H9 (cell line): ENCODE measurements around the gene USP35. TPM values are rescaled to one million over a fixed set of nuclear protein-coding genes. Genes with fewer than 3 reads are reported as not detected.
A peak's percentile ranks its signal among the peaks of the same experiment; 100 is the strongest.

Experiments
- DNase-seq: peaks from one replicate; pipeline ENCODE4 v3.0.0-alpha.2; 2017
- H2AFZ ChIP-seq: one replicate; pipeline ENCODE4 v1.6.1; 2013; ENCODE audit warnings: mild to moderate bottlenecking, low read length, control low read depth, moderate library complexity
- H2AK5ac ChIP-seq: 2 replicates; pipeline ENCODE4 v1.6.1; 2013; ENCODE audit warnings: low read length, control low read depth, mixed read lengths; ENCODE audit not compliant: insufficient read length
- H2BK120ac ChIP-seq: one replicate; pipeline ENCODE4 v1.6.1; 2013; ENCODE audit warnings: low read depth, mild to moderate bottlenecking, low read length, control low read depth, inconsistent platforms; ENCODE audit not compliant: poor library complexity, severe bottlenecking
- H2BK12ac ChIP-seq: 2 replicates; pipeline ENCODE4 v1.6.1; 2013; ENCODE audit warnings: low read length, control low read depth, mixed read lengths, low read depth; ENCODE audit not compliant: insufficient read length
- H2BK15ac ChIP-seq: 2 replicates; pipeline ENCODE4 v1.6.1; 2013; ENCODE audit warnings: low read depth, low read length, control low read depth
- H2BK20ac ChIP-seq: one replicate; pipeline ENCODE4 v1.6.1; 2013; ENCODE audit warnings: low read depth, mild to moderate bottlenecking, low read length, control low read depth, inconsistent platforms; ENCODE audit not compliant: poor library complexity, severe bottlenecking
- H2BK5ac ChIP-seq: 2 replicates; pipeline ENCODE4 v1.6.1; 2013; ENCODE audit warnings: low read length, control low read depth, mixed read lengths; ENCODE audit not compliant: insufficient read length
- H3K14ac ChIP-seq: 2 replicates; pipeline ENCODE4 v1.6.1; 2013; ENCODE audit warnings: low read length, control low read depth; ENCODE audit not compliant: insufficient read depth
- H3K18ac ChIP-seq: 2 replicates; pipeline ENCODE4 v1.6.1; 2013; ENCODE audit warnings: low read depth, mild to moderate bottlenecking, mixed read lengths, low read length, control low read depth; ENCODE audit not compliant: insufficient read length
- H3K23ac ChIP-seq: 2 replicates; pipeline ENCODE4 v1.6.1; 2013; ENCODE audit warnings: low read length, control low read depth, mixed read lengths, low read depth; ENCODE audit not compliant: insufficient read length
- H3K23me2 ChIP-seq: 2 replicates; pipeline ENCODE4 v1.6.1; 2013; ENCODE audit warnings: low read depth, mild to moderate bottlenecking, mixed read lengths, low read length, control low read depth; ENCODE audit not compliant: insufficient read length, poor library complexity, severe bottlenecking
- H3K27ac ChIP-seq: 2 replicates; pipeline ENCODE4 v1.5.1; 2013; ENCODE audit warnings: low read length, control low read depth, mixed read lengths, low read depth; ENCODE audit not compliant: insufficient read length
- H3K27me3 ChIP-seq: 2 replicates; pipeline ENCODE4 v1.6.1; 2013; ENCODE audit warnings: low read length, control low read depth, inconsistent platforms; ENCODE audit not compliant: insufficient read depth
- H3K4ac ChIP-seq: 2 replicates; pipeline ENCODE4 v1.6.1; 2013; ENCODE audit warnings: low read depth, mild to moderate bottlenecking, control low read depth, inconsistent platforms, low read length, moderate library complexity
- H3K4me1 ChIP-seq: 2 replicates; pipeline ENCODE4 v1.6.1; 2013; ENCODE audit warnings: low read length, control low read depth, inconsistent platforms; ENCODE audit not compliant: insufficient read depth
- H3K4me2 ChIP-seq: 2 replicates; pipeline ENCODE4 v1.6.1; 2013; ENCODE audit warnings: low read length, control low read depth, mixed read lengths; ENCODE audit not compliant: insufficient read length, insufficient read depth
- H3K56ac ChIP-seq: 2 replicates; pipeline ENCODE4 v1.6.1; 2013; ENCODE audit warnings: low read depth, mild to moderate bottlenecking, mixed read lengths, low read length, control low read depth; ENCODE audit not compliant: insufficient read length
- H3K79me1 ChIP-seq: 2 replicates; pipeline ENCODE4 v1.6.1; 2013; ENCODE audit warnings: low read depth, mild to moderate bottlenecking, moderate library complexity, low read length, control low read depth, inconsistent platforms; ENCODE audit not compliant: insufficient read depth, poor library complexity, severe bottlenecking
- H3K79me2 ChIP-seq: 2 replicates; pipeline ENCODE4 v1.6.1; 2013; ENCODE audit warnings: low read length, control low read depth, inconsistent platforms; ENCODE audit not compliant: insufficient read depth
- H3K9ac ChIP-seq: 2 replicates; pipeline ENCODE4 v1.6.1; 2013; ENCODE audit warnings: low read length, control low read depth, mixed read lengths; ENCODE audit not compliant: insufficient read length; ENCODE audit errors: extremely low read depth
- H3K9me3 ChIP-seq: one replicate; pipeline ENCODE4 v1.6.1; 2013; ENCODE audit warnings: low read depth, low read length, inconsistent platforms; ENCODE audit not compliant: control insufficient read depth
- H3T11ph ChIP-seq: one replicate; pipeline ENCODE4 v1.6.1; 2013; ENCODE audit warnings: mild to moderate bottlenecking, low read length, control low read depth, inconsistent platforms
- H4K20me1 ChIP-seq: one replicate; pipeline ENCODE4 v1.6.1; 2013; ENCODE audit not compliant: control insufficient read depth, insufficient read length, insufficient read depth
- H4K5ac ChIP-seq: 2 replicates; pipeline ENCODE4 v1.6.1; 2013; ENCODE audit warnings: low read depth, mild to moderate bottlenecking, mixed read lengths, low read length, control low read depth; ENCODE audit not compliant: insufficient read length
- H4K8ac ChIP-seq: replicated peaks from 2 replicates; pipeline ENCODE4 v1.6.1; 2013; ENCODE audit warnings: low read length, control low read depth, mixed read lengths, low read depth; ENCODE audit not compliant: insufficient read length
- H4K91ac ChIP-seq: 2 replicates; pipeline ENCODE4 v1.6.1; 2013; ENCODE audit warnings: low read depth, mild to moderate bottlenecking, moderate library complexity, mixed read lengths, low read length, control low read depth; ENCODE audit not compliant: insufficient read length
- H3K27ac Mint-ChIP-seq, 3 experiments: 2 replicates in 2 of 3; 3 replicates in 1 of 3; pipeline ENCODE4 v1.8.0; 2020 to 2021; ENCODE audit warnings: mixed read lengths in 3 of 3, mild to moderate bottlenecking in 1 of 3, moderate library complexity in 1 of 3
- H3K27me3 Mint-ChIP-seq: 2 replicates; pipeline ENCODE4 v1.8.0; 2021; ENCODE audit warnings: low read depth, mild to moderate bottlenecking, moderate library complexity, mixed read lengths
- H3K36me3 Mint-ChIP-seq, 3 experiments: 2 replicates in 2 of 3; 3 replicates in 1 of 3; pipeline ENCODE4 v1.8.0; 2020 to 2021; ENCODE audit warnings: low read depth in 3 of 3, mixed read lengths in 3 of 3; ENCODE audit not compliant: insufficient read depth in 1 of 3
- H3K4me1 Mint-ChIP-seq, 2 experiments: 2 replicates each; pipeline ENCODE4 v1.8.0; 2020; ENCODE audit warnings: mixed read lengths in 2 of 2
- H3K4me3 Mint-ChIP-seq, 2 experiments: 2 replicates in 1 of 2; 3 replicates in 1 of 2; pipeline ENCODE4 v1.8.0; 2020 to 2021; ENCODE audit warnings: mild to moderate bottlenecking in 2 of 2, mixed read lengths in 2 of 2, moderate library complexity in 1 of 2
- H3K9me3 Mint-ChIP-seq, 2 experiments: 2 replicates in 1 of 2; 3 replicates in 1 of 2; pipeline ENCODE4 v1.8.0; 2020; ENCODE audit warnings: mild to moderate bottlenecking in 2 of 2, mixed read lengths in 2 of 2, moderate library complexity in 1 of 2
- CTCF ChIP-seq: fragments of 200-600 bp; sonication (generic); conservative IDR thresholded peaks from 3 replicates; pipeline ENCODE4 v1.8.0; 2021; ENCODE audit warnings: antibody characterized with exemption, mild to moderate bottlenecking
- WGBS: extraction: QIAGEN DNeasy Blood & Tissue Kit; methylation state at CpG from one replicate; pipeline ENCODE4 v1.1.7; 2013; ENCODE audit warnings: missing lambda C conversion rate, low lambda C conversion rate, mixed read lengths; ENCODE audit not compliant: insufficient read length; ENCODE audit errors: extremely low coverage; 5-methylcytosine and 5-hydroxymethylcytosine counted together
- total RNA-seq: library from RNA; stranded (reverse); gene quantifications from 2 replicates; pipeline ENCODE4 v1.2.1, GENCODE V29; 2021

Gene USP35
- total RNA-seq, 1 experiment from 2014 or later, result 6.8 TPM

GRCh38 chr11:78140392-78141077 lies 48.2 kb upstream of the USP35 start:
- Histone ChIP-seq H3K56ac (no peak overlapping the region), H3K79me1 (no peaks in the 10 kb centered on the region), H3K23ac (no peak overlapping the region), H3K27ac (no peak overlapping the region), H3K79me2 (peaks cover 12% of the 10 kb centered on the region; the same call in 1 of the 2 replicates), H3K4me1 (no peaks in the 10 kb centered on the region), H2BK120ac (no peak overlapping the region), H3K9ac (no peak overlapping the region), H3K4ac (no peak overlapping the region), H3K9me3 (no peaks in the 10 kb centered on the region), H4K8ac (no peak overlapping the region), H3K23me2 (peaks cover 4% of the 10 kb centered on the region), H2BK20ac (no peak overlapping the region), H3T11ph (no peak overlapping the region), H2AK5ac (no peak overlapping the region), H4K91ac (no peak overlapping the region), H2BK5ac (no peak overlapping the region), H3K14ac (no peak overlapping the region), H3K4me2 (peak overlapping the region; percentile 86), H2BK12ac (no peak overlapping the region), H2BK15ac (no peak overlapping the region), H2AFZ (no peak overlapping the region), H4K5ac (no peak overlapping the region), H4K20me1 (no peaks in the 10 kb centered on the region), H3K27me3 (no peaks in the 10 kb centered on the region), H3K18ac (no peak overlapping the region)
- H3K36me3 Mint-ChIP-seq, result peaks cover 23 to 55% (median 47%) of the 10 kb centered on the region in 3 experiments
- WGBS, result no CpG with 5 or more reads among the region's 17 CpGs
- TF ChIP-seq CTCF, result no peak
- DNase-seq, result no peak
- H3K27ac Mint-ChIP-seq, result peak overlapping the region in 2 of 3 experiments; percentile 42 to 63; a peak in 3 of 7 replicates
- H3K4me3 Mint-ChIP-seq, result peak overlapping the region; percentile 88 to 91
- H3K27me3 Mint-ChIP-seq, result no peaks in the 10 kb centered on the region
- H3K9me3 Mint-ChIP-seq, result no peaks in the 10 kb centered on the region; a peak in 1 of 5 replicates
- peaks cover 13 to 16% of the 10 kb centered on the region in 2 experiments for H3K4me1 Mint-ChIP-seq
